H1 (cell line): ENCODE results near the gene SF3B3. TPM values are rescaled to one million over a fixed set of nuclear protein-coding genes. Genes with fewer than 3 reads are reported as not detected.

Experiments
- CTCF ChIA-PET: fragments of 300-600 bp; sonication (Branson Sonifier 250); formaldehyde crosslinking; loops from one replicate; lab custom pipeline; 2021; ENCODE audit not compliant: partially characterized antibody; lab: Charles Lee
- POLR2A ChIA-PET: fragments of 300-600 bp; sonication (Branson Sonifier 250); formaldehyde crosslinking; loops from one replicate; lab custom pipeline; 2021; ENCODE audit warnings: inconsistent platforms; ENCODE audit not compliant: partially characterized antibody; lab: Charles Lee
- DNase-seq, 2 experiments: peaks; one replicate each; pipeline versions ENCODE4 v3.0.0 to v3.0.0-alpha.2; 2010 to 2022; ENCODE audit warnings: low spot score in 2 of 2, low read depth in 1 of 2, mixed read lengths in 1 of 2
- FAIRE-seq: peaks from 2 replicates; lab custom pipeline; 2011; peaks lifted over from hg19 to GRCh38; lab: Jason Lieb, UNC
- H2AFZ ChIP-seq: 2 replicates; pipeline ENCODE4 v1.8.1; 2012; ENCODE audit warnings: low read length, inconsistent platforms
- H2AK5ac ChIP-seq: 2 replicates; pipeline ENCODE4 v1.6.1; 2013; ENCODE audit warnings: low read depth, low read length
- H2BK120ac ChIP-seq: replicated peaks from 2 replicates; pipeline ENCODE3; 2013; ENCODE audit warnings: low read depth, low read length, inconsistent platforms
- H2BK12ac ChIP-seq: 2 replicates; pipeline ENCODE4 v1.6.1; 2013; ENCODE audit warnings: low read depth, low read length
- H2BK15ac ChIP-seq: 2 replicates; pipeline ENCODE4 v1.6.1; 2013; ENCODE audit warnings: low read length
- H2BK20ac ChIP-seq: 2 replicates; pipeline ENCODE4 v1.6.1; 2013; ENCODE audit warnings: low read length
- H2BK5ac ChIP-seq: 2 replicates; pipeline ENCODE4 v1.6.1; 2013; ENCODE audit warnings: low read depth, low read length
- H3K14ac ChIP-seq: 2 replicates; pipeline ENCODE4 v1.6.1; 2013; ENCODE audit warnings: inconsistent platforms; ENCODE audit not compliant: insufficient read length
- H3K18ac ChIP-seq: 2 replicates; pipeline ENCODE4 v1.6.1; 2013; ENCODE audit warnings: low read length; ENCODE audit errors: extremely low read depth
- H3K23ac ChIP-seq: 2 replicates; pipeline ENCODE4 v1.6.1; 2013; ENCODE audit warnings: inconsistent platforms; ENCODE audit not compliant: insufficient read length
- H3K23me2 ChIP-seq: 2 replicates; pipeline ENCODE4 v1.6.1; 2013; ENCODE audit warnings: low read depth, low read length
- H3K27ac ChIP-seq: 2 replicates; pipeline ENCODE4 v1.6.1; 2011; ENCODE audit warnings: low read depth, low read length, inconsistent platforms
- H3K27me3 ChIP-seq, 4 experiments: replicated peaks in 1 of 4; 1 replicate in 1 of 4; 2 replicates in 3 of 4; pipeline versions ENCODE4 v1.6.1 to v1.8.1; 2011 to 2013; ENCODE audit warnings: low read length in 3 of 4, mild to moderate bottlenecking in 3 of 4, inconsistent platforms in 2 of 4, mixed read lengths in 2 of 4, moderate library complexity in 1 of 4; ENCODE audit not compliant: control insufficient read depth in 3 of 4, insufficient read depth in 3 of 4; ENCODE audit errors: extremely low read depth in 1 of 4
- H3K36me3 ChIP-seq, 4 experiments: 2 replicates each; pipeline versions ENCODE4 v1.6.1 to v1.8.1; 2011 to 2013; ENCODE audit warnings: mild to moderate bottlenecking in 4 of 4, low read length in 3 of 4, moderate library complexity in 2 of 4, control low read depth in 1 of 4, inconsistent platforms in 1 of 4; ENCODE audit not compliant: insufficient read depth in 4 of 4, control insufficient read depth in 2 of 4
- H3K4ac ChIP-seq: replicated peaks from 2 replicates; pipeline ENCODE3; 2013; ENCODE audit warnings: low read length, low read depth, mixed read lengths, inconsistent platforms; ENCODE audit not compliant: insufficient read length
- H3K4me1 ChIP-seq, 4 experiments: replicated peaks in 1 of 4; 1 replicate in 1 of 4; 2 replicates in 3 of 4; pipeline versions ENCODE4 v1.6.1 to v1.8.1; 2011 to 2013; ENCODE audit warnings: low read length in 3 of 4, inconsistent platforms in 2 of 4, mixed read lengths in 1 of 4; ENCODE audit not compliant: insufficient read depth in 4 of 4, control insufficient read depth in 3 of 4
- H3K4me2 ChIP-seq, 2 experiments: 2 replicates each; pipeline versions ENCODE4 v1.6.1 to v1.8.1; 2011 to 2013; ENCODE audit warnings: low read depth in 2 of 2, low read length in 2 of 2, control low read depth in 1 of 2, inconsistent platforms in 1 of 2, mild to moderate bottlenecking in 1 of 2; ENCODE audit not compliant: insufficient read depth in 1 of 2
- H3K4me3 ChIP-seq, 4 experiments: fragments of 200-600, 300-600 bp in 1 of 4; sonication (generic), shearing (Covaris generic), sonication (Bioruptor Twin) in 1 of 4; 2 replicates each; pipeline versions ENCODE4 v1.5.1 to v1.8.1; 2011 to 2016; ENCODE audit warnings: low read length in 4 of 4, low read depth in 3 of 4, control low read depth in 2 of 4, inconsistent platforms in 2 of 4, mild to moderate bottlenecking in 2 of 4, mixed read lengths in 1 of 4, moderate library complexity in 1 of 4; ENCODE audit not compliant: insufficient read depth in 2 of 4; ENCODE audit errors: extremely low read depth in 1 of 4
- H3K56ac ChIP-seq: replicated peaks from 2 replicates; pipeline ENCODE3; 2013; ENCODE audit warnings: low read depth, mild to moderate bottlenecking, mixed read lengths, low read length, inconsistent platforms; ENCODE audit not compliant: insufficient read length
- H3K79me1 ChIP-seq: 2 replicates; pipeline ENCODE4 v1.6.1; 2013; ENCODE audit warnings: low read depth, low read length, control low read depth
- H3K79me2 ChIP-seq, 2 experiments: 2 replicates each; pipeline versions ENCODE4 v1.6.1 to v1.8.1; 2012 to 2013; ENCODE audit warnings: low read length in 2 of 2, mild to moderate bottlenecking in 2 of 2, inconsistent platforms in 1 of 2; ENCODE audit not compliant: insufficient read depth in 2 of 2, control insufficient read depth in 1 of 2
- H3K9ac ChIP-seq, 4 experiments: replicated peaks in 1 of 4; 1 replicate in 1 of 4; 2 replicates in 3 of 4; pipeline versions ENCODE4 v1.6.1 to v1.8.1; 2011 to 2013; ENCODE audit warnings: low read depth in 3 of 4, low read length in 3 of 4, control low read depth in 2 of 4, mild to moderate bottlenecking in 2 of 4, moderate library complexity in 2 of 4, inconsistent platforms in 1 of 4; ENCODE audit errors: extremely low read depth in 1 of 4
- H3K9me3 ChIP-seq, 2 experiments: 2 replicates each; pipeline versions ENCODE4 v1.6.1 to v1.8.1; 2012 to 2013; ENCODE audit warnings: mild to moderate bottlenecking in 2 of 2, moderate library complexity in 2 of 2, control low read depth in 1 of 2, inconsistent platforms in 1 of 2, low read depth in 1 of 2, low read length in 1 of 2, mixed read lengths in 1 of 2; ENCODE audit not compliant: insufficient read depth in 2 of 2
- H4K20me1 ChIP-seq, 2 experiments: replicated peaks in 1 of 2; 2 replicates each; pipeline versions ENCODE3 to v1.8.1; 2011 to 2013; ENCODE audit warnings: inconsistent platforms in 2 of 2, low read length in 2 of 2, mild to moderate bottlenecking in 1 of 2; ENCODE audit not compliant: insufficient read depth in 2 of 2, control insufficient read depth in 1 of 2
- H4K5ac ChIP-seq: 2 replicates; pipeline ENCODE4 v1.6.1; 2013; ENCODE audit warnings: low read length, low read depth, mixed read lengths, inconsistent platforms; ENCODE audit not compliant: insufficient read length
- H4K8ac ChIP-seq: 2 replicates; pipeline ENCODE4 v1.8.0; 2013; ENCODE audit warnings: mild to moderate bottlenecking, moderate library complexity, low read length, inconsistent platforms; ENCODE audit not compliant: insufficient read depth; ENCODE audit errors: extremely low read depth
- H4K91ac ChIP-seq: replicated peaks from 2 replicates; pipeline ENCODE3; 2013; ENCODE audit warnings: low read length, mixed read lengths, inconsistent platforms; ENCODE audit not compliant: insufficient read length
- CHD1 ChIP-seq: IDR thresholded peaks from 2 replicates; pipeline ENCODE4 v1.6.1; 2012; ENCODE audit warnings: low read depth, low read length, improper control_type of control experiment
- CHD2 ChIP-seq: IDR thresholded peaks from 2 replicates; pipeline ENCODE4 v1.6.1; 2012; ENCODE audit warnings: low read length, improper control_type of control experiment
- GABPA ChIP-seq: IDR thresholded peaks from 2 replicates; pipeline ENCODE4 v1.6.1; 2011; ENCODE audit warnings: mild to moderate bottlenecking, low read length, moderate library complexity, borderline replicate concordance; ENCODE audit not compliant: insufficient read depth
- HDAC6 ChIP-seq: IDR thresholded peaks from one replicate; pipeline ENCODE4 v1.7.1; 2012; ENCODE audit warnings: low read depth, mild to moderate bottlenecking, inconsistent platforms, low read length, moderate library complexity
- MAFK ChIP-seq: IDR thresholded peaks from 2 replicates; pipeline ENCODE4 v1.6.1; 2012; ENCODE audit warnings: low read depth, mild to moderate bottlenecking, improper control_type of control experiment, low read length
- POLR2A ChIP-seq, 2 experiments: IDR thresholded peaks; 1 replicate in 1 of 2; 2 replicates in 1 of 2; pipeline ENCODE4 v1.6.1; 2011; ENCODE audit warnings: low read depth in 2 of 2, low read length in 2 of 2, mild to moderate bottlenecking in 2 of 2; ENCODE audit errors: control extremely low read depth in 1 of 2
- RBBP5 ChIP-seq: IDR thresholded peaks from 2 replicates; pipeline ENCODE4 v1.7.1; 2012; ENCODE audit warnings: low read depth, mild to moderate bottlenecking, inconsistent platforms, low read length, moderate library complexity, borderline replicate concordance
- RFX5 ChIP-seq: IDR thresholded peaks from 2 replicates; pipeline ENCODE4 v1.6.1; 2011; ENCODE audit warnings: low read depth, low read length, improper control_type of control experiment, borderline replicate concordance
- SP1 ChIP-seq: IDR thresholded peaks from 2 replicates; pipeline ENCODE4 v1.6.1; 2011; ENCODE audit warnings: low read depth, low read length
- USF2 ChIP-seq: IDR thresholded peaks from 2 replicates; pipeline ENCODE4 v1.6.1; 2011; ENCODE audit warnings: low read length, improper control_type of control experiment
- ZNF274 ChIP-seq: IDR thresholded peaks from 2 replicates; pipeline ENCODE4 v1.7.0; 2012; ENCODE audit warnings: low read length, borderline replicate concordance; ENCODE audit errors: extremely low read depth
- WGBS, 2 experiments: shearing (Covaris generic) in 1 of 2; methylation state at CpG; one replicate each; pipeline versions ENCODE4 v1.1.6 to v1.1.7; 2013 to 2015; ENCODE audit warnings: low lambda C conversion rate in 2 of 2, mixed read lengths in 2 of 2, inconsistent platforms in 1 of 2, low coverage in 1 of 2, missing lambda C conversion rate in 1 of 2; ENCODE audit not compliant: insufficient replicate concordance in 2 of 2, insufficient coverage in 1 of 2, insufficient read length in 1 of 2; ENCODE audit errors: extremely low coverage in 1 of 2, missing lambda C conversion rate in 1 of 2; 5-methylcytosine and 5-hydroxymethylcytosine counted together
- polyA plus RNA-seq, 7 experiments: library from polyadenylated mRNA; depleted of rRNA in 3 of 7; stranded (reverse) in 5 of 7; unstranded in 2 of 7; fragments of >200 nt in 5 of 7; fragments of 200-250 nt in 2 of 7; gene quantifications; 1 replicate in 5 of 7; 2 replicates in 1 of 7; 4 replicates in 1 of 7; pipeline versions ENCODE4 v1.2.1 to v1.2.3, GENCODE V29; 2011 to 2013; ENCODE audit warnings: missing spikeins in 2 of 7, mixed read lengths in 2 of 7
- total RNA-seq: library from RNA; stranded (reverse); fragmentation: NEBNext Ultra II Directional; extraction: Animal tissue kit (Norgen Biotek cat#: 25700); gene quantifications from 2 replicates; pipeline ENCODE4 v1.2.1, GENCODE V29; 2021

The SF3B3 gene
- total and polyA plus RNA-seq, 2 of the 8 experiments (the other 6 are each of a cell fraction or from before 2014, with no cell fraction given): 241 to 521 TPM

GRCh38 chr16:70590722-70591415, 67.3 kb downstream of the SF3B3 start:
- FAIRE-seq (no peak), DNase-seq (no peak)
- Histone ChIP-seq H3K27me3 (no peaks in the 10 kb centered on the region), H3K36me3 (no peaks in the 10 kb centered on the region), H4K8ac (no peak overlapping the region; the same call in 1 of the 2 replicates), H4K5ac (no peak overlapping the region), H3K4me3 (no peak overlapping the region), H2AFZ (no peak overlapping the region), H3K23me2 (no peaks in the 10 kb centered on the region; the same call in 1 of the 2 replicates), H3K4me1 (peaks cover 2 to 7% (median 3%) of the 10 kb centered on the region in 4 experiments; a peak in 4 of 7 replicates), H3K18ac (no peak overlapping the region), H3K4me2 (no peak overlapping the region), H3K14ac (no peak overlapping the region), H3K27ac (no peak overlapping the region), H3K9ac (no peak overlapping the region), H2BK15ac (no peak overlapping the region), H2BK12ac (no peak overlapping the region), H3K79me1 (no peaks in the 10 kb centered on the region), H2BK120ac (no peak overlapping the region), H4K91ac (no peak overlapping the region), H2BK5ac (no peak overlapping the region), H4K20me1 (no peaks in the 10 kb centered on the region), H2BK20ac (no peak overlapping the region), H3K79me2 (no peaks in the 10 kb centered on the region), H3K9me3 (no peaks in the 10 kb centered on the region), H2AK5ac (no peak overlapping the region), H3K4ac (no peak overlapping the region), H3K56ac (no peak overlapping the region), H3K23ac (no peak overlapping the region)
- CTCF ChIA-PET: interaction anchor here (0.5 to 3.6 kb wide), 7 partner anchors 8 to 180 kb away, joined by 3 to 19 read pairs (median 3); no protein-coding TSS in a partner anchor
- POLR2A ChIA-PET: interaction anchor here (0.6 to 5.5 kb wide), 13 partner anchors 11 to 145 kb away, joined by 3 to 37 read pairs (median 3); no protein-coding TSS in a partner anchor
- WGBS, 2 experiments: 91% methylated on average over 11 of the region's 18 CpGs; no CpG with 5 or more reads in 1 of the 2 experiments
- no peak for TF ChIP-seq MAFK
- no peak for TF ChIP-seq SP1
- no peak for TF ChIP-seq GABPA
- no peak for TF ChIP-seq USF2
- no peak for TF ChIP-seq CHD2
- no peak for TF ChIP-seq HDAC6
- no peak for TF ChIP-seq CHD1
- TF ChIP-seq RBBP5: no peak
- no peak for TF ChIP-seq RFX5
- no peak for TF ChIP-seq ZNF274
- TF ChIP-seq POLR2A (IDR thresholded peaks at IDR 0.05; ENCODE audit: control extremely low read depth in 1 of 2, low read depth in 2 of 2, low read length in 2 of 2): no peak
